GM21786 (cell line): ENCODE results near the gene UBTF.

Source experiments
- ATAC-seq: cut with Tn5 transposase; IDR thresholded peaks from one replicate; pipeline ENCODE4 v1.9.1; 2021; ENCODE audit not compliant: unreplicated experiment

The UBTF gene

GRCh38 chr17:44216173-44216572 is 3.3 kb downstream of the UBTF start:
- peak; percentile 27 for ATAC-seq

- ATAC-seq: no peak
These were observed 4.6 kb downstream of the UBTF start for GRCh38 chr17:44214896-44215295.

- ATAC-seq: no peak
These were observed 5.3 kb downstream of the UBTF start for GRCh38 chr17:44214230-44214494.

GRCh38 chr17:44213403-44214229 is 5.9 kb downstream of the UBTF start:
- no peak for ATAC-seq

- no peak for ATAC-seq
These were observed 6.7 kb downstream of the UBTF start for GRCh38 chr17:44212507-44213402.

GRCh38 chr17:44211281-44212265 is 7.9 kb downstream of the UBTF start:
- no peak for ATAC-seq

- ATAC-seq: peak; percentile 67
These were observed 8.9 kb downstream of the UBTF start for GRCh38 chr17:44210342-44211192.

GRCh38 chr17:44209786-44210341 is 9.6 kb downstream of the UBTF start:
- ATAC-seq: no peak

- no peak for ATAC-seq
These were observed 11.7 kb downstream of the UBTF start for GRCh38 chr17:44207743-44208142.

GRCh38 chr17:44207319-44207718 is 12.2 kb downstream of the UBTF start:
- ATAC-seq: no peak

GRCh38 chr17:44206825-44207155 is 12.7 kb downstream of the UBTF start:
- ATAC-seq: no peak

GRCh38 chr17:44205962-44206824 is 13.3 kb downstream of the UBTF start:
- ATAC-seq: no peak

- no peak for ATAC-seq
These were observed 15.0 kb downstream of the UBTF start for GRCh38 chr17:44204441-44204882.

GRCh38 chr17:44203731-44204440 is 15.6 kb downstream of the UBTF start:
- ATAC-seq: no peak

- no peak for ATAC-seq
These were observed 16.7 kb downstream of the UBTF start for GRCh38 chr17:44202756-44203155.

GRCh38 chr17:44200478-44201155 is 18.9 kb downstream of the UBTF start:
- ATAC-seq: no peak

GRCh38 chr17:44199553-44200477 is 19.7 kb downstream of the UBTF start, which contains the start of gene ATXN7L3:
ATXN7L3 (minus strand) TSS chr17:44199884; CDS start chr17:44198070, 1,814 bp downstream.
- peak; percentile 52 for ATAC-seq
